Brain microvascular endothelial cell (primary cell): Measurements from ENCODE around the gene FUT8.
A peak's percentile ranks its signal among the peaks of the same experiment; 100 is the strongest.

Experiments
- DNase-seq: peaks from one replicate; pipeline ENCODE4 v3.0.0-alpha.2; 2020
- H3K27ac ChIP-seq: fragments of 250-450 bp; sonication (Bioruptor Pico); 2 replicates; pipeline ENCODE4 v1.5.1; 2020; ENCODE audit warnings: mild to moderate bottlenecking, moderate library complexity
- H3K27me3 ChIP-seq: fragments of 250-450 bp; sonication (Bioruptor Pico); replicated peaks from 2 replicates; pipeline ENCODE4 v1.5.1; 2020; ENCODE audit warnings: mild to moderate bottlenecking
- H3K36me3 ChIP-seq: fragments of 250-450 bp; sonication (Bioruptor Pico); replicated peaks from 2 replicates; pipeline ENCODE4 v1.5.1; 2020; ENCODE audit warnings: mild to moderate bottlenecking
- H3K4me3 ChIP-seq: 2 replicates; pipeline ENCODE4 v1.5.1; 2011; ENCODE audit warnings: low read depth, mild to moderate bottlenecking, control low read depth, low read length, moderate library complexity
- in situ Hi-C: cut with HindIII; loops from 2 replicates; pipeline ENCODE4 v1.10.0; 2017; ENCODE audit warnings: low sequenced_read_pairs, low pct_ligation_motif_present
- TF ChIP-seq, protein P1 (sequence below): IDR thresholded peaks from 2 replicates; pipeline ENCODE4 v1.5.1; 2011; ENCODE audit warnings: low read depth, mild to moderate bottlenecking, moderate library complexity, low read length, control low read depth, inconsistent platforms; ENCODE audit errors: missing control alignments

FUT8 gene

GRCh38 chr14:65412032-65412846 lies at the start of gene FUT8:
Gene FUT8 (plus strand): TSS chr14:65412730. CDS start chr14:65561564, 148,834 bp downstream.
- TF ChIP-seq, protein P1, sequence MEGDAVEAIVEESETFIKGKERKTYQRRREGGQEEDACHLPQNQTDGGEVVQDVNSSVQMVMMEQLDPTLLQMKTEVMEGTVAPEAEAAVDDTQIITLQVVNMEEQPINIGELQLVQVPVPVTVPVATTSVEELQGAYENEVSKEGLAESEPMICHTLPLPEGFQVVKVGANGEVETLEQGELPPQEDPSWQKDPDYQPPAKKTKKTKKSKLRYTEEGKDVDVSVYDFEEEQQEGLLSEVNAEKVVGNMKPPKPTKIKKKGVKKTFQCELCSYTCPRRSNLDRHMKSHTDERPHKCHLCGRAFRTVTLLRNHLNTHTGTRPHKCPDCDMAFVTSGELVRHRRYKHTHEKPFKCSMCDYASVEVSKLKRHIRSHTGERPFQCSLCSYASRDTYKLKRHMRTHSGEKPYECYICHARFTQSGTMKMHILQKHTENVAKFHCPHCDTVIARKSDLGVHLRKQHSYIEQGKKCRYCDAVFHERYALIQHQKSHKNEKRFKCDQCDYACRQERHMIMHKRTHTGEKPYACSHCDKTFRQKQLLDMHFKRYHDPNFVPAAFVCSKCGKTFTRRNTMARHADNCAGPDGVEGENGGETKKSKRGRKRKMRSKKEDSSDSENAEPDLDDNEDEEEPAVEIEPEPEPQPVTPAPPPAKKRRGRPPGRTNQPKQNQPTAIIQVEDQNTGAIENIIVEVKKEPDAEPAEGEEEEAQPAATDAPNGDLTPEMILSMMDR: peak; percentile 67
- in situ Hi-C loops: loop anchor here (25.0 kb wide), 1 partner anchor 400 kb away; no protein-coding TSS in a partner anchor
- peak within 1 kb of the TSS; percentile 53 for H3K27ac ChIP-seq
- peak; percentile 86 for DNase-seq
- no peaks in the 10 kb centered on the region for H3K27me3 ChIP-seq
- peak within 1 kb of the TSS; percentile 81 for H3K4me3 ChIP-seq
- H3K36me3 ChIP-seq: no peaks in the 10 kb centered on the region

DNA sequence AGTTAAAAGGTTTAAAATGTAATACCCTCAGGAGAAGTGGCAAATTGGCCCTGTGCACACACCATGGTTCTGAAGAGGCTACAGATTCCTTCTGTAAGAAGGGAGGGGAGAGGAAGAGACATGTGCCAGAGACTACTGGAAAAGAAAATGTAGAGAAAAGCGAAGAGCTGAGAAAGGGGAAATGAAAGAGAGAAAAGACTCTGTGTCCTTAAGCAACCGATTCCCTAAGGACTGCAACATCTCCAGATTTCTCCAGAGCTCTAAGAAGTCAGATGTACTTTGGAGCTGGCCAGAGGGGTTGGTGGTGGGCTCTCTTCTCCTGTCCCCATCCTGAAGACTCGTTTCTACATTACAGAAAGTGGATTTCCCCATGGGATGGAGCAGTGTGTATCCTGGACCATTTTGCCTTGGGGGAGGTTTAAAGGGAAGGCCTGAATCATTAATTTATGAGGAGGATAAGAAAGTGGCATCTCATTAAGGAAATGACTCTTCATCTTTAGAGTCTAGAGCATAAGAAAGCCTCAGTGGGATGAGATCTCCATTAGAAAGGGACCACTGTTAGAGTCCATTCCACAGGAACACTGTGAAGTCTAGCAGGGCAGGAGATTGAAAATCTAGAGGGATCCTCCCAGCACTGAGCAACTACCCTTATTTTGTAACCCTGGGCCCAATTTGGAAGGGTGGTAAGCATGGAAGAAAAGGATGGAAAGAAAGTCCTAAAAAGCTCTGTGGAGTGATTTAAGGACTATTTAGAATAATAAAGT lies 45.5 kb upstream of the FUT8 start:
- no peak for DNase-seq

DNA sequence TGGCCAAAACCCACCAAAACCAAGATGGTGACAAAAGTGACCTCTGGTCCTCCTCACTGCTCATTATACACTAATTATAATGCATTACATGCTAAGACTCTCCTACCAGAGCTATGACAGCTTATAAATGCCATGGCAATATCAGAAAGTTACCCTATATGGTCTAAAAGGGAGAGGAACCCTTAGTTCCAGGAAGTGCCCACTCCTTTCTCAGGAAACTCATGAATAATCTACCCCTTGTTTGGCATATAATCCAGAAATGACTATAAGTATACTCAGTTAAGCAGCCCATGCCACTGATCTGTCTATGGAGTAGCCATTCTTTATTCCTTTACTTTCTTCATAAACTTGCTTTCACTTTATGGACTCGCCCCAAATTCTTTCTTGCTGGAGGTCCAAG lies 43.0 kb upstream of the FUT8 start:
- in situ Hi-C loops: no loop called here

More for the DNA sequence above, 45.5 kb upstream of the FUT8 start:
- Histone ChIP-seq H3K4me3 (no peak overlapping the region), H3K27ac (no peak overlapping the region), H3K36me3 (no peaks in the 10 kb centered on the region), H3K27me3 (no peaks in the 10 kb centered on the region)
- in situ Hi-C loops: no loop called here
- TF ChIP-seq, protein P1: no peak

DNA sequence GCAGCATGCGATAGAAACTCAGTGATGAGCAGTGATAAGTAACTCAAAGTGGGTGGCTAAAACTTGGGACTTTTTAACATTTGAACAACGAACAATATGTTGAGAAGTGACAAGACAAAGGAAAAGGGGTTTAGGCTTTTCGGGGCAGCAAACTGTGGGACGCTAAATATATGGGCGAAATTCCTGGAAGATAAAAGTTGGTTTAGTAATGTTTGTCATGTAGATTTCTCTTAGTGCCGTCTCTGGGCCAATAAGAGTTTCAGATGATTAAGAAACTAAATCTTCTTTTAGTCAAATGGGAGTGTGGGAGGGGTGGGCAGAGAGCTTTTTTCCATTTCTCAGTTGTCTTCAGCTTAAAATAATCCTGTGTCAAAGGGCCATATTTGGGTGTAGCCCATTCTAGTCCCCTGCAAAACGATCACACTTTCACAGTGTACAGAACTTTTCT lies 41.7 kb upstream of the FUT8 start:
- no peak overlapping the region for H3K27ac ChIP-seq
- DNase-seq: no peak
- TF ChIP-seq, protein P1: no peak
- no peaks in the 10 kb centered on the region for H3K27me3 ChIP-seq
- no peak overlapping the region for H3K4me3 ChIP-seq
- no peaks in the 10 kb centered on the region for H3K36me3 ChIP-seq
- in situ Hi-C loops: no loop called here

More for the DNA sequence above, 43.0 kb upstream of the FUT8 start:
- DNase-seq: no peak
- Histone ChIP-seq H3K4me3 (no peak overlapping the region), H3K27me3 (no peaks in the 10 kb centered on the region), H3K27ac (no peak overlapping the region), H3K36me3 (no peaks in the 10 kb centered on the region)
- TF ChIP-seq, protein P1: no peak

GRCh38 chr14:65371784-65372183 lies 40.7 kb upstream of the FUT8 start:
- DNase-seq: no peak
- H3K4me3 ChIP-seq: no peak overlapping the region
- in situ Hi-C loops: no loop called here
- TF ChIP-seq, protein P1: no peak
- H3K27me3 ChIP-seq: no peaks in the 10 kb centered on the region
- H3K27ac ChIP-seq: no peak overlapping the region
- H3K36me3 ChIP-seq: no peaks in the 10 kb centered on the region
